ENCODE data around the gene IL22. TPM values are rescaled to one million over a fixed set of nuclear protein-coding genes. Genes with fewer than 3 reads are reported as not detected.

IL22 gene
- not detected in 2 replicates for total RNA-seq (2014; rRNA removed; shearing (Covaris generic))

GRCh38 chr12:68253504-68253903 is at the start of gene IL22:
TSS of gene IL22 (minus strand) at chr12:68253604. CDS start at chr12:68253448, 156 bp downstream.
- no peak for DNase-seq
- Histone ChIP-seq H3K36me3 (replicated peaks; ENCODE audit: control insufficient read depth, insufficient read depth, low read length) (no peaks in the 10 kb centered on the region), H3K27me3 (ENCODE audit: control insufficient read depth, insufficient read depth, low read length) (no peaks in the 10 kb centered on the region), H3K4me3 (ENCODE audit: insufficient read depth, low read depth, low read length) (no peak within 1 kb of the TSS)

- H3K36me3 ChIP-seq (replicated peaks; ENCODE audit: control insufficient read depth, insufficient read depth, low read length) = no peaks in the 10 kb centered on the region
- H3K4me3 ChIP-seq (ENCODE audit: insufficient read depth, low read depth, low read length) = no peak overlapping the region
- no peak for DNase-seq
- H3K27me3 ChIP-seq (ENCODE audit: control insufficient read depth, insufficient read depth, low read length) = no peaks in the 10 kb centered on the region
Observed at GRCh38 chr12:68297929-68298328, 44.5 kb upstream of the IL22 start.

- DNase-seq = no peak
- no peaks in the 10 kb centered on the region for H3K36me3 ChIP-seq (replicated peaks; ENCODE audit: control insufficient read depth, insufficient read depth, low read length)
Observed at GRCh38 chr12:68294251-68294650, 40.8 kb upstream of the IL22 start.

GRCh38 chr12:68293347-68293746 is 39.9 kb upstream of the IL22 start:
- H3K27me3 ChIP-seq (ENCODE audit: control insufficient read depth, insufficient read depth, low read length) = no peaks in the 10 kb centered on the region
- H3K4me3 ChIP-seq (ENCODE audit: insufficient read depth, low read depth, low read length) = no peak overlapping the region
- DNase-seq = no peak
- no peaks in the 10 kb centered on the region for H3K36me3 ChIP-seq (replicated peaks; ENCODE audit: control insufficient read depth, insufficient read depth, low read length)

More at GRCh38 chr12:68294251-68294650, 40.8 kb upstream of the IL22 start:
- no peaks in the 10 kb centered on the region for H3K27me3 ChIP-seq (ENCODE audit: control insufficient read depth, insufficient read depth, low read length)
- no peak overlapping the region for H3K4me3 ChIP-seq (ENCODE audit: insufficient read depth, low read depth, low read length)

- Histone ChIP-seq H3K27me3 (ENCODE audit: control insufficient read depth, insufficient read depth, low read length) (no peaks in the 10 kb centered on the region), H3K4me3 (ENCODE audit: insufficient read depth, low read depth, low read length) (no peak overlapping the region), H3K36me3 (replicated peaks; ENCODE audit: control insufficient read depth, insufficient read depth, low read length) (no peaks in the 10 kb centered on the region)
- no peak for DNase-seq
Observed at GRCh38 chr12:68292151-68292943, 38.9 kb upstream of the IL22 start.

GRCh38 chr12:68291396-68292036 is 38.1 kb upstream of the IL22 start:
- DNase-seq = no peak
- no peak overlapping the region for H3K4me3 ChIP-seq (ENCODE audit: insufficient read depth, low read depth, low read length)
- no peaks in the 10 kb centered on the region for H3K36me3 ChIP-seq (replicated peaks; ENCODE audit: control insufficient read depth, insufficient read depth, low read length)
- H3K27me3 ChIP-seq (ENCODE audit: control insufficient read depth, insufficient read depth, low read length) = no peaks in the 10 kb centered on the region

GRCh38 chr12:68290126-68290525 is 36.7 kb upstream of the IL22 start:
- H3K36me3 ChIP-seq (replicated peaks; ENCODE audit: control insufficient read depth, insufficient read depth, low read length) = no peaks in the 10 kb centered on the region
- H3K27me3 ChIP-seq (ENCODE audit: control insufficient read depth, insufficient read depth, low read length) = no peaks in the 10 kb centered on the region
- no peak overlapping the region for H3K4me3 ChIP-seq (ENCODE audit: insufficient read depth, low read depth, low read length)
- DNase-seq = no peak

GRCh38 chr12:68287106-68287505 is 33.7 kb upstream of the IL22 start:
- Histone ChIP-seq H3K27me3 (ENCODE audit: control insufficient read depth, insufficient read depth, low read length) (no peaks in the 10 kb centered on the region), H3K36me3 (replicated peaks; ENCODE audit: control insufficient read depth, insufficient read depth, low read length) (no peaks in the 10 kb centered on the region), H3K4me3 (ENCODE audit: insufficient read depth, low read depth, low read length) (no peak overlapping the region)
- DNase-seq = no peak

- H3K4me3 ChIP-seq (ENCODE audit: insufficient read depth, low read depth, low read length) = no peak overlapping the region
- no peaks in the 10 kb centered on the region for H3K27me3 ChIP-seq (ENCODE audit: control insufficient read depth, insufficient read depth, low read length)
- H3K36me3 ChIP-seq (replicated peaks; ENCODE audit: control insufficient read depth, insufficient read depth, low read length) = no peaks in the 10 kb centered on the region
- no peak for DNase-seq
Observed at GRCh38 chr12:68286396-68286795, 33.0 kb upstream of the IL22 start.

GRCh38 chr12:68285541-68285940 is 32.1 kb upstream of the IL22 start:
- no peaks in the 10 kb centered on the region for H3K36me3 ChIP-seq (replicated peaks; ENCODE audit: control insufficient read depth, insufficient read depth, low read length)
- no peak overlapping the region for H3K4me3 ChIP-seq (ENCODE audit: insufficient read depth, low read depth, low read length)
- DNase-seq = no peak
- no peaks in the 10 kb centered on the region for H3K27me3 ChIP-seq (ENCODE audit: control insufficient read depth, insufficient read depth, low read length)

GRCh38 chr12:68281322-68282077 is 28.1 kb upstream of the IL22 start:
- no peaks in the 10 kb centered on the region for H3K36me3 ChIP-seq (replicated peaks; ENCODE audit: control insufficient read depth, insufficient read depth, low read length)
- DNase-seq = no peak
- H3K4me3 ChIP-seq (ENCODE audit: insufficient read depth, low read depth, low read length) = no peak overlapping the region
- H3K27me3 ChIP-seq (ENCODE audit: control insufficient read depth, insufficient read depth, low read length) = no peaks in the 10 kb centered on the region

GRCh38 chr12:68280240-68280639 is 26.8 kb upstream of the IL22 start:
- no peak overlapping the region for H3K4me3 ChIP-seq (ENCODE audit: insufficient read depth, low read depth, low read length)
- H3K27me3 ChIP-seq (ENCODE audit: control insufficient read depth, insufficient read depth, low read length) = no peaks in the 10 kb centered on the region
- H3K36me3 ChIP-seq (replicated peaks; ENCODE audit: control insufficient read depth, insufficient read depth, low read length) = no peaks in the 10 kb centered on the region
- DNase-seq = no peak

- Histone ChIP-seq H3K36me3 (replicated peaks; ENCODE audit: control insufficient read depth, insufficient read depth, low read length) (no peaks in the 10 kb centered on the region), H3K4me3 (ENCODE audit: insufficient read depth, low read depth, low read length) (no peak overlapping the region), H3K27me3 (ENCODE audit: control insufficient read depth, insufficient read depth, low read length) (no peaks in the 10 kb centered on the region)
- no peak for DNase-seq
Observed at GRCh38 chr12:68279227-68280054, 26.0 kb upstream of the IL22 start.

GRCh38 chr12:68276402-68276930 is 23.1 kb upstream of the IL22 start:
- Histone ChIP-seq H3K36me3 (replicated peaks; ENCODE audit: control insufficient read depth, insufficient read depth, low read length) (no peaks in the 10 kb centered on the region), H3K27me3 (ENCODE audit: control insufficient read depth, insufficient read depth, low read length) (no peaks in the 10 kb centered on the region), H3K4me3 (ENCODE audit: insufficient read depth, low read depth, low read length) (no peak overlapping the region)
- DNase-seq = no peak

All from H7 (cell line).